NK-92 (cell line): ENCODE measurements around the gene PGK2.

ENCODE experiments used
- DNase-seq: peaks from one replicate; lab custom pipeline; 2025; ENCODE audit not compliant: unreplicated experiment; lab: John Stamatoyannopoulos, UW

Gene PGK2

DNA sequence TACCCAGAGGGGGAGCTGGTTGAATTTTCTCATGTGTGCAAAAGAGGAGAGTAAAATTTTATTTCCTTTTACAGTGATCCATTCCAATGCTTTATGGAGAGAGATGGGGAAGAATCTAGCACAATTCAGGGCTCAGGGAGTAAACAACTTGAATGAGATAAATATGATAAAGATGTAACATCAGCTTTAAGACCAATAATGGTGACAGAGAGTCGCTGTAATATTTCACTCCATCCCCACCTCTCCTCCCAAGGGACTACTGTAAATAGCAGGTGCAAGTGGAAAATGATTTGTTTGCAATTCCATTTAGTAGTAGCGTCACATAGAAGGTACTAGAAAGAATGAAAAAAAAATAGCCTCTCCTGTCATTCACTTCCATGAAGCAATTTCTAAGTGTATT lies 47.7 kb downstream of the PGK2 start:
- no peak for DNase-seq

GRCh38 chr6:49736017-49736508 lies 51.0 kb downstream of the PGK2 start:
- DNase-seq, result no peak
